ENCODE results near the gene DHH.
"Not testable (repeated sequence)": the region's sequence is repeated elsewhere in the genome, so short reads cannot be mapped to it uniquely, and the experiment has no call there.

The DHH gene

GRCh38 chr12:49094160-49094974 lies at the start of gene DHH:
Gene DHH (minus strand): TSS chr12:49094801. CDS start chr12:49094512, 289 bp downstream.
- peak; percentile 69 for DNase-seq

DNA sequence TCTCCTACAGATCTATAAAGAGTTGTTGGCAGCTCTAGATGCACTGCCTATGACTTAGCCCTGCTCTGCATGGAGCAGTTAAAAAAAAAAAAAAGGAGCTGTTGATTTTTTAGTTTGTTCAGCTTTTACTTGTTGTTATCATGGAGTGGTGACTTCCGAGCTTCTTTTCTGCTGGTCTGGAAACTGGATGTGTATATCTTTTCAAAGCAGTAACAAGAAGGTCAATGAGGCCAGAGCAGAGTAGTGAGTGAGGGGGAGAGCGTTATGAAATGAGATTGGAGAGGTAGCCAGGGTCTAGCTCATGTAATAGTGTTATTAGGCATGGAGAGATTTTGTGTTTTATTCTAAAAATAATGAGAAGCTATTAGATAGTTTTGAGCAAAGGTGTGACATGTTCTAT lies 49.8 kb upstream of the DHH start:
- no peak for DNase-seq

GRCh38 chr12:49138999-49139398 lies 44.4 kb upstream of the DHH start:
- no peak for DNase-seq

DNA sequence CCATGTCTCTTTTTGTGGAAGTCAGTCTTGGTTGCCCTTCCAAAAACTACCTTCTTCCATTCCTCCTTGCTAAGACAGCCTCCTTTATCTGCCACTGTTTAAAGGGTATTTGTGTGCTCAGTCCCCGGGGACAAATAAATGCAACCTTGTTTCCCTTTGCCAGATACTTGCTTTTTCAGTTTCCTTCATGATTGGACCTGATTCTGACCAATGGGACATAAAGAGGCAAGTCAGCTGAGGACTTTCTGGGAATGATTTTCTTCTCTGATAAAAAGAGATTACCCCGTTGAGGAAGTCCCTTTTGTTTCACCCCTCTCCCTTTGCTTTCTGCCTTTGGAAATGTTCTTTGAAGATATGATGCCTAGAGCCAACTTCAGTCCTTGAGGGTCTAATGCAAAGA lies 44.0 kb upstream of the DHH start:
- peak; percentile 38 for DNase-seq

- no peak for DNase-seq
Observed at GRCh38 chr12:49137476-49137875, 42.9 kb upstream of the DHH start.

DNA sequence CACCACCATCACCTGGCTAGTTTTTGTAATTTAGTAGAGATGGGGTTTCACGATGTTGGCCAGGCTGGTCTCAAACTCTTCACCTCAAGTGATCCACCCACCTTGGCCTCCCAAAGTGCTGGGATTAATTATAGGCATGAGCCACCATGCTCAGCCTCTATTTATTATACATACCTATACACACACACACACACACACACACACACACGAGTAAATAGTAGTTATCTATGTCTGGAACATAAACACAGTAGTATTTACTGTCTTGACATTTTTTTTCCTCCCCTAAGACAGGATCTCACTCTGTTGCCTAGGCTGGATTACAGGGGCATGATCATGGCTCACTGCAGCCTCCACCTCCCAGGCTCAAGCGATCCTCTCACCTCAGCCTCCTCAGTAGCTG lies 42.4 kb upstream of the DHH start:
- not testable (repeated sequence) for DNase-seq

- DNase-seq = no peak
Observed at GRCh38 chr12:49133590-49133989, 39.0 kb upstream of the DHH start.

DNA sequence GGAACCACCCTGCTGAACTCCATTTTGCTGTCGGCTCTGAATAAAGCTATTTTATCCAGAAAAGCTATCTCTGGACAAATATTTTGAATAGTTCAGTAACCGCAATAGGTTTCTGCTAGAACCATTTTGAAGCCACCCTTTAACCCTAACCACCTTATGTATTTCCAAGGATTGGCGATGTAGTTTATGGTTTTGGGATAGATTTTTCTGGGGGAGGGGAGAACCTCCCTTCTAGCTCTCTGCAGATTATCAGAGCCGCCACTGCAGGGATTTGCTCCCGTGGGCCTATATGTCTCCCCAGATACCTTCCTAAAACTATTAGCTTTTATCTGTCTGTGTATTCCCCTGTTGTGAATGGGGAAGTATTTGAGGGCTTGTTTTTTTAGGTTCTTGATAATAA lies 38.4 kb upstream of the DHH start:
- DNase-seq = peak; percentile 61

DNA sequence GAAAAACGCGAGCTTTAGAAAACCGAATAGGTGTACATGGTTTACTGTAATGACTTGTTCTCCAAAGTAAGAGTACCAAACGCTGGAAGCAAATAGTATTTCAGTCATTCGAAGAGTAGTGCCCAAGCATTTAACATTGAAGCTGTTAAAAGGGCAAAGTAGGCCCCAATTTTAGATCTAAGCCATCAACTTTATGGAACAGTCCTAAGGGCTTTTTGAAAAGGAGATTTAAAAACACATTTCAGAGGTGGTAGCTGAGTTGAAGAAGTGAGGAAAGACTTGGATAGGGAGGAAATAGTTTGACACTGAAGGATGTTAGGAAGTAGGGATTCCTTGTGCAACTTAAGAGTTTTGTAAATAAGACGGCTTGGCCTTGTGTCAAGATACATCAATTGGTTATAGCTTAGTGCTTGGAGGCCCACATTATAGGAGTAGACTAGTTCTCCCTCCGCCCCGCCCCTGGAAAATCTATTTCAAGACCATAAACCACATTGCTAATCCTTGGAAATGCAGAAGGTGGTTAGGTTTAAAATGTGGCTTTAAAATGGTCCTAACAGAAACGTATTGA lies 37.4 kb upstream of the DHH start:
- DNase-seq = peak; percentile 82

DNA sequence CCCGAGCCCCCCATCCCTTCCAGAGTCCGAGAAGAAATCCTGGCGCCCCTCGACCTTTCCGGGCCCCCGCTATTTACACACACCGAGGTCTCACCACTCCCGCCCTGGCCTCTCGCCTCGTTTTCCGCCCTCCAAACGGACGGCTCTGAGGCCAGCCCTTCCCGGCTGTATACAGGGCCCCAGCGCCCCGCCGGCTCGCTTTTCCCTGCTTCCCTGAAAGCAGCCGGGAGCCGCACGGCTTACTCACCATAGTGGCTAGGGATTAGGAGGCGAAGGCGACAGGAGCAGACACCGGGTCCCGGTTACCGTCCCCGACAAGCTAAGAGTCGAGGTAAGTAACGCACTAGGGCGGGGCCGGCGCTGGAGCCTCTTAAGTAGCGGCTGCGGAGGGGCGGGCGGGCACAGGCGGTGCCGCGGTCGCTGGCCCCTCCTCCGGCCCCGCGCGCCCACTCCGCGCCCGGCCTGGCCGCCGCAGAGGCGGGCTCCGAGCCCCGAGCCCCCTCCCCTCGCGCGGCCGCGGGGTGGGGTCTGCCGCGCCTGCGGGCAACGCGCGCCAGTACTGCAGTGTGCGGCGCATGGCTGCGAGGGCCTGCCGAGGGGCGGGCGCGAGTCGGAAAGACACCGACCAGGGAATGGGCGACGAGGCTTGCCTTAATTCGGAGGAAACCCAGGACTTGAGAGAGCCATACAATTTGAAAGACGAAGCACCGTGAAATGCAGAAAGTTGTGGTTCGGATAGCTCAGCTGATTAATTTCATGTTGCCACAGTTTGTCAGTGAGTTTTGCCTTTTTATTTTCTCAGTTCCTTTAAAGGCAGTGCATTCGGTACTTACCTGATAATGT lies 36.7 kb upstream of the DHH start, which contains the start of gene TUBA1B:
Gene TUBA1B (minus strand): TSS at position 345 of the 843 bp plus-strand sequence. CDS start 95 bp downstream, at position 250.
- peak; percentile 99 for DNase-seq

DNA sequence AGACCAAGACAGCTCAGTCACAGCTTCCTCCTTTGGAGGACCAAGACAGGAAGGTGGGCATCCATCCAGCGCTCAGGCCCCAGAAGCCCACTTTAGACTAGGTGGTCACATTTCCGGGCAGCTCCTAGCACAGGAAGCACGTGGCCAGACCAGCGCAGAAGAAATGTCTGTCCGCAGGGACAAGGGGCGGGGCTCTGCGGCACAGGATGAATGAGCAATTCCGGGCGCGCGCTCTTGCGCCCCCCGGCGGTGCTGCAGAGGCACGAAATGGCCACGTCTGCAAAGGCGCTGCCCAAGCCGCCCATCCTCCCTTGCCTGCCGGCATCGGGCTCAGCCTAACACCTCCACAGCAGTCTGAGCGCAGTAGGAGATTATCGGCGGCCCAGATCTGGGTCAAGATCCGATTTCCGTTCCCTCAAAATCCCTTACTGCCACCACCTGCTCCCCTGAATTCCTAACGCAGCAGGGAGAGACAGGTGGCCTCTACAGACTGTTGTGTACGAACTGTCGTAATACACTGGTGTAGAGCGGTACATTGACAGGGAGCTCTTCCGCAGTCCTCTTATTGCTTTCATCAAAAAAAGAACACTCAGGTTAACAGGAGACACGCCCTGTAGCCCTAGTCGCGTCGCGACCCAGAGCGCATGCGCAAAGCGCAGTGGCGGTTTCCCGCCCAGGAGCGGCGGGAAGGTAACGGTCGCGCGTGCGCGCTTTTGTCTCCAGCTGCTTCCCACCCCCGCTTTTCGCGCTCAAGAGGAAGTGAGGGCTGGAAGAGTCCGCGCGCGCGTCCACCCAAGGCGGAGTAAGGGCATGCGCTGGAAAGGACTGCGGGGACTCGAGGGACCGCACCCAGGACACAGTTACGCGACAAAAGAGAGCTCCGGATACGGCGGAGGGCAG lies 35.8 kb upstream of the DHH start:
- DNase-seq = peak; percentile 98

GRCh38 chr12:49129332-49130150 lies 34.9 kb upstream of the DHH start:
- no peak for DNase-seq

GRCh38 chr12:49127971-49128370 lies 33.4 kb upstream of the DHH start:
- DNase-seq = not testable (repeated sequence)

DNA sequence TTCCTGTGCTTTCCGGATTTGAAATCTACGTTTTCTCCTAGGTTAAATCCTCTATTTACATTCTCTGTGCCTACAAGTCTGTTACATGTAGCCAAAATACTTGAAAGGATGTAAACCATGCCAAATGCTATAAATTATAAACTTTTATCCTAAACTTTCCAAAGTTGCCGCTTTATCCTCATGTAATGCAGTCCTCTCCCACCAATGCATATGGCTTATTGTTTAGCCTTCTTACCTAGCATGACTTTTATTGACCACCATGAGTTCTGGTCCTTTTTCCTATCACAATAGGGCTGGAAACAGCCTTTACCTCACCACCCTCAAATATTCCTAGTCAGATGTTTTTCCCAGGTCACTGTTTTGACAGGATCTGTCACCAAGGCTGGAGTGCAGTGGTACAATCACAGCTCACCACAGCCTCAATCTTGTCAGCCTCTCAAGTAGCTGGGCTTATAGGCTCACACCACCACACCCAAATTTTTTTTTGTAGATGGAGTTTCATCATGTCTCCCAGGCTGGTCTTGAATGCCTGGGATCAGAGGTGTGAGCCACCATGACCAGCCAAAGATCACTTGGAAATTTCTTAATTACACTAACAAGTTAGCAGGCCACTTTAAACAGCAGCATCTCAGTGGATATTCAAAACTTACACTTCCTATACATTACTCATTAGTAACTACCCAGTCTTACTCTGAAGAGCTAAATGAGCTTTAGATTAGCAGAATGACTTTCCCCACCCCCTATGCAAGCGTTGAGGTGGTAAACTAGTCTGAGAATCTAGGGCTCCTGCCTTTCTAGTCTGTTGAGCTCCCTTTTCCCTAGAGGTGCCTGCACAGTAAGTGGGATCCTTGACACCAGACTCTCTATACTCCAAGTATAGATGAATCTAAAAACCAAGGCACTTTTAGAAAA lies 32.5 kb upstream of the DHH start:
- DNase-seq = peak; percentile 56

DNA sequence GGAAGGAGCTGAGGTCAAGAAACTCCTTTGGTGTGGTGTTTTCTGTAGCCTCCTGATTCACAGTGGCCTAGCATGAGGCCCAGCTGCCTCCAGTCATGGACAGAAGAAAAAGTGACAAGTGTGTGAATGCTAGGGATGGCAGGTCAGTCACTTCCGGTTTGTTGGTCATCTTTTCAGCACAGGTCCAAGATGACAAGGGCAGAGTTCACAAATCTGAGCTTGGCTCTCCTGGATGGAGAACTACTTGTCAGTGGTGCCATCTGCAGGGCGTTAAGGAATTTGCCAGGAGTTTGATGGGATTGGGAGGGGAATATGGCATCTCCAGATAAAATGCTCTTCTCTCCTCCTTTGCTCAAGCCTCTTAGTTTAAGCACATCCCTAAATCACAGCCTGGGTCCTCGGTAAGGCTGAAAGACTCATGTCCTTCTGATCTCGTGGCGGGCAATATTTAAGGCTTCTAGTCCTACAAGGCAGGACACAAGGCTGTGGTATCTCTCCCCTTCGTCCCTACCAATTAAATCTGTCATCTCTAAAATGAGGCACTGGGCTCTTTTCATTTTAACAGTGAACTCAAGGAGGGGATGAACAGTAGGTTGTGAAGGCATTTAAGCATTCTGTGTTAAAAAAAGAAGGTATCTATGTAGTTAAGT lies 26.6 kb upstream of the DHH start:
- peak; percentile 73 for DNase-seq

GRCh38 chr12:49111206-49111605 lies 16.6 kb upstream of the DHH start:
- no peak for DNase-seq

- peak; percentile 99 for DNase-seq
Observed at GRCh38 chr12:49110464-49111155, 16.0 kb upstream of the DHH start, which contains the start of gene LMBR1L. Gene LMBR1L (minus strand): TSS chr12:49110847. CDS start chr12:49110555, 292 bp downstream.

GRCh38 chr12:49109641-49110463 lies 15.3 kb upstream of the DHH start:
- DNase-seq = peak; percentile 65

Measured in NCI-H69 (cell line).